PC-3 (cell line): ENCODE data around the gene ACOT11.

ENCODE experiments used
- CTCF ChIP-seq: fragments of 300-600 bp; sonication (generic); conservative IDR thresholded peaks from 2 replicates; pipeline ENCODE4 v1.5.1; 2017; ENCODE audit warnings: antibody characterized with exemption, low read depth, mild to moderate bottlenecking, low read length
- EZH2 ChIP-seq: fragments of 300-600 bp; sonication (generic); IDR thresholded peaks from one replicate; pipeline ENCODE4 v1.6.1; 2017; ENCODE audit warnings: antibody characterized with exemption, mild to moderate bottlenecking, low read length; ENCODE audit not compliant: unreplicated experiment

GRCh38 chr1:54542120-54542961 is 5.7 kb upstream of the ACOT11 start:
- TF ChIP-seq CTCF (no peak), EZH2 (no peak)
